Endothelial cell of umbilical vein (primary cell): ENCODE measurements around the gene ZBTB25. TPM values are rescaled to one million over a fixed set of nuclear protein-coding genes. Genes with fewer than 3 reads are reported as not detected.

Experiments
- BruUV-seq: library from RNA; stranded (reverse); fragments of 400-500 nt; replicated peaks from 2 replicates; lab custom pipeline; 2021; lab: Mats Ljungman, UMichigan
- CTCF ChIA-PET: fragments of 300-600, 350-600 bp; sonication (Branson Sonifier 250); formaldehyde crosslinking; loops from one replicate; lab custom pipeline; 2021; ENCODE audit warnings: antibody characterized with exemption, inconsistent platforms; lab: Charles Lee
- POLR2A ChIA-PET: fragments of 300-600, 350-600 bp; sonication (Branson Sonifier 250); formaldehyde crosslinking; loops from one replicate; lab custom pipeline; 2021; ENCODE audit warnings: antibody characterized with exemption, inconsistent platforms; lab: Charles Lee
- DNase-seq: peaks from one replicate; pipeline ENCODE4 v3.0.0-alpha.2; 2011; ENCODE audit warnings: low read depth, low spot score
- FAIRE-seq: peaks from 2 replicates; lab custom pipeline; 2011; peaks lifted over from hg19 to GRCh38; lab: Jason Lieb, UNC
- H2AFZ ChIP-seq: 2 replicates; pipeline ENCODE4 v1.6.0; 2012; ENCODE audit warnings: low read depth, low read length, control low read depth, inconsistent platforms
- H3K27ac ChIP-seq: 2 replicates; pipeline ENCODE4 v1.5.1; 2011; ENCODE audit warnings: low read depth, mild to moderate bottlenecking, control low read depth, low read length, moderate library complexity; ENCODE audit not compliant: insufficient read depth
- H3K27me3 ChIP-seq, 2 experiments: 2 replicates each; pipeline versions ENCODE4 v1.6.0 to v1.6.1; 2011; ENCODE audit warnings: low read length in 2 of 2, mixed read lengths in 1 of 2; ENCODE audit not compliant: control insufficient read depth in 2 of 2, insufficient read depth in 2 of 2
- H3K36me3 ChIP-seq, 2 experiments: 2 replicates in 1 of 2; 3 replicates in 1 of 2; pipeline ENCODE4 v1.5.1; 2011; ENCODE audit warnings: low read length in 2 of 2, mild to moderate bottlenecking in 1 of 2, moderate library complexity in 1 of 2; ENCODE audit not compliant: control insufficient read depth in 2 of 2, insufficient read depth in 2 of 2; ENCODE audit errors: extremely low read depth in 1 of 2
- H3K4me1 ChIP-seq: 3 replicates; pipeline ENCODE4 v1.5.1; 2011; ENCODE audit warnings: mild to moderate bottlenecking, low read length; ENCODE audit not compliant: control insufficient read depth, insufficient read depth; ENCODE audit errors: extremely low read depth
- H3K4me2 ChIP-seq: 2 replicates; pipeline ENCODE4 v1.6.1; 2011; ENCODE audit warnings: low read length, control low read depth, mixed read lengths; ENCODE audit not compliant: insufficient read depth
- H3K4me3 ChIP-seq, 3 experiments: fragments of 200-600 bp in 1 of 3; sonication (generic), shearing (Covaris generic) in 1 of 3; replicated peaks in 1 of 3; 2 replicates each; pipeline ENCODE4 v1.5.1; 2011 to 2016; ENCODE audit warnings: control low read depth in 3 of 3, low read length in 3 of 3, mild to moderate bottlenecking in 2 of 3, inconsistent platforms in 1 of 3, low read depth in 1 of 3, moderate library complexity in 1 of 3; ENCODE audit not compliant: insufficient read depth in 1 of 3
- H3K79me2 ChIP-seq: 2 replicates; pipeline ENCODE4 v1.6.0; 2012; ENCODE audit warnings: low read length, inconsistent platforms; ENCODE audit not compliant: control insufficient read depth, insufficient read depth
- H3K9ac ChIP-seq: replicated peaks from 2 replicates; pipeline ENCODE3; 2011; ENCODE audit warnings: low read length, control low read depth; ENCODE audit not compliant: insufficient read depth; ENCODE audit errors: extremely low read depth
- H3K9me1 ChIP-seq: replicated peaks from 3 replicates; pipeline ENCODE4 v1.6.0; 2011; ENCODE audit warnings: mild to moderate bottlenecking, low read length; ENCODE audit not compliant: control insufficient read depth, insufficient read depth; ENCODE audit errors: extremely low read depth
- H3K9me3 ChIP-seq: replicated peaks from 2 replicates; pipeline ENCODE4 v1.5.1; 2012; ENCODE audit warnings: low read length, inconsistent platforms; ENCODE audit not compliant: control insufficient read depth, insufficient read depth
- H4K20me1 ChIP-seq: replicated peaks from 2 replicates; pipeline ENCODE3; 2011; ENCODE audit warnings: mild to moderate bottlenecking, low read length; ENCODE audit not compliant: control insufficient read depth, insufficient read depth; ENCODE audit errors: extremely low read depth
- EZH2 ChIP-seq: IDR thresholded peaks from 2 replicates; pipeline ENCODE4 v1.6.1; 2012; ENCODE audit warnings: borderline replicate concordance, low read depth, mild to moderate bottlenecking, moderate library complexity, low read length, inconsistent platforms; ENCODE audit not compliant: severe bottlenecking
- FOS ChIP-seq: IDR thresholded peaks from 2 replicates; pipeline ENCODE4 v1.6.1; 2011; ENCODE audit warnings: mild to moderate bottlenecking, low read length, moderate library complexity, borderline replicate concordance; ENCODE audit not compliant: insufficient read depth
- GATA2 ChIP-seq: IDR thresholded peaks from 2 replicates; pipeline ENCODE4 v1.7.0; 2011; ENCODE audit warnings: low read depth, mild to moderate bottlenecking, moderate library complexity, mixed read lengths, low read length; ENCODE audit not compliant: insufficient read length, insufficient read depth
- JUN ChIP-seq: IDR thresholded peaks from 2 replicates; pipeline ENCODE4 v1.6.1; 2011; ENCODE audit warnings: borderline replicate concordance, low read depth; ENCODE audit not compliant: insufficient read length, insufficient read depth
- MAX ChIP-seq: IDR thresholded peaks from 2 replicates; pipeline ENCODE4 v1.6.1; 2011; ENCODE audit not compliant: insufficient read depth, insufficient read length
- MYC ChIP-seq: IDR thresholded peaks from one replicate; pipeline ENCODE4 v1.6.1; 2011; ENCODE audit warnings: mild to moderate bottlenecking, low read depth, low read length
- POLR2A ChIP-seq: IDR thresholded peaks from 2 replicates; pipeline ENCODE4 v1.6.1; 2012; ENCODE audit warnings: low read depth, mild to moderate bottlenecking, control low read depth, low read length
- POLR2AphosphoS5 ChIP-seq: IDR thresholded peaks from 2 replicates; pipeline ENCODE4 v1.6.1; 2012; ENCODE audit warnings: low read depth, mild to moderate bottlenecking, control low read depth, low read length, moderate library complexity; ENCODE audit not compliant: insufficient read depth
- dilution Hi-C: fragments of 300-500 bp; cut with MboI; formaldehyde crosslinking; loops from one replicate; pipeline ENCODE4 v1.15.0; 2019; ENCODE audit warnings: low sequenced_read_pairs; ENCODE audit not compliant: extremely low pct_ligation_motif_present
- intact Hi-C: fragments of 100-400 bp; cut with micrococcal nuclease; formaldehyde crosslinking; loops from one replicate; pipeline ENCODE4 v1.10.0; 2022
- polyA plus RNA-seq, 4 experiments: library from polyadenylated mRNA; depleted of rRNA in 3 of 4; stranded (reverse) in 3 of 4; unstranded in 1 of 4; fragments of >200 nt; gene quantifications; 2 replicates each; pipeline versions ENCODE4 v1.2.1 to v1.2.3, GENCODE V29; 2011 to 2012; ENCODE audit warnings: missing spikeins in 1 of 4
- total RNA-seq: library from RNA; stranded (reverse); gene quantifications from 2 replicates; pipeline ENCODE4 v1.2.3, GENCODE V29; 2021

Gene ZBTB25
- total and polyA plus RNA-seq, 2 donors (not counting 3 experiments of a cell fraction or from before 2014, with no cell fraction given), result 3.2 to 7.7 TPM

DNA sequence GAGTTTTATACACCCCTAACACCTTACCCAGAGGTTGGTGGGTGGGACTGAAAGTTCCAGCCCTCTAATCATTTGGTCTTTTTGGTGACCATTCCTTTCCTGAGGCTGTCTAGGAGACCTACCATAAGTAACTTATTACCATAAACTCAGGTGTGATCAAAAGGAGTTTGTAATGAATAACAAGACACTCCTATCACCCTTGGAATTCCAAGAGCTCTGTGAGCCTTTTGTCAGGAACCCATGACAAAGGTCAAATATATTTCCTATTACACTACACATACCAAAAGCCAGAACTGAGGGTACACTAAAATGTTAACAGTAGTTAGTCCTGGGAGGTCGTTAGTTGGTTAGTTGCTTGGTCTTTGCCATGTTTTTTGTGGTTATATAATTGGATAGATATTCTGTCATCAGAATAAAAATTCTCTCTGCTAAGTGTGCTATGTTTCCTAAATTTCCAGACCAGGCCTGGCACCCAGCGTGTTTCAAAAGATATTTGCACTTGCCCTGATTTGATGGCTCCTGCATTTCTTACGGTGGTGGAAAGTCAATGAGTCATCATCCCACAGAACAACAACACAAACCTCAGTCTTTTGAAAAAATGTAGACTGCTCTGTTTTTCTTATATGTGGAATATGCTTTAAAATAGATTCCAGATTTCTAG is 65.3 kb downstream of the ZBTB25 start:
- DNase-seq (peak; percentile 76), FAIRE-seq (peak; percentile 89)
- no TSS peak for BruUV-seq
- Histone ChIP-seq H3K4me2 (peak overlapping the region; percentile 57), H3K9ac (peak overlapping the region; percentile 19), H3K27ac (peak overlapping the region; percentile 53), H3K36me3 (peaks cover 2 to 15% of the 10 kb centered on the region in 2 experiments), H3K9me3 (no peaks in the 10 kb centered on the region), H3K79me2 (no peaks in the 10 kb centered on the region), H3K27me3 (no peaks in the 10 kb centered on the region), H2AFZ (peak overlapping the region; percentile 34), H3K9me1 (no peaks in the 10 kb centered on the region), H3K4me1 (peaks cover 16% of the 10 kb centered on the region), H4K20me1 (no peaks in the 10 kb centered on the region), H3K4me3 (no peak overlapping the region)
- CTCF ChIA-PET, result interaction anchor here (0.6 to 1.6 kb wide), 4 partner anchors 8 to 94 kb away, joined by 3 to 8 read pairs (median 3); partner anchors contain the start of gene MTHFD1
- POLR2A ChIA-PET, result no interaction called here
- dilution Hi-C loops (no loop called here), intact Hi-C loops (no loop called here)
- peak; percentile 46 for TF ChIP-seq JUN
- TF ChIP-seq POLR2AphosphoS5, result no peak
- no peak for TF ChIP-seq EZH2
- peak; percentile 79 for TF ChIP-seq FOS

GRCh38 chr14:64434528-64434927 is 69.1 kb downstream of the ZBTB25 start:
- no peaks in the 10 kb centered on the region for H4K20me1 ChIP-seq
- H3K9me1 ChIP-seq, result no peaks in the 10 kb centered on the region
- peaks cover 4 to 14% of the 10 kb centered on the region in 2 experiments for H3K36me3 ChIP-seq
- no peak overlapping the region for H3K4me2 ChIP-seq
- H2AFZ ChIP-seq, result no peak overlapping the region
- H3K79me2 ChIP-seq, result no peaks in the 10 kb centered on the region
- intact Hi-C loops (no loop called here), dilution Hi-C loops (no loop called here)
- POLR2A ChIA-PET, result interaction anchor here (0.7 kb wide), 1 partner anchor 423 kb away, joined by 8 read pairs; no protein-coding TSS in a partner anchor
- no TSS peak for BruUV-seq
- H3K27me3 ChIP-seq, result no peaks in the 10 kb centered on the region
- CTCF ChIA-PET, result interaction anchor here (0.7 to 3.9 kb wide), 4 partner anchors 12 to 81 kb away, joined by 3 to 22 read pairs (median 4); no protein-coding TSS in a partner anchor
- DNase-seq (no peak), FAIRE-seq (no peak)
- no peaks in the 10 kb centered on the region for H3K9me3 ChIP-seq
- TF ChIP-seq EZH2 (no peak), GATA2 (no peak), MAX (no peak), JUN (no peak), POLR2A (no peak), POLR2AphosphoS5 (no peak), MYC (no peak)
- H3K4me3 ChIP-seq, result no peak overlapping the region
- H3K4me1 ChIP-seq, result peaks cover 16% of the 10 kb centered on the region
- H3K9ac ChIP-seq, result no peak overlapping the region
- H3K27ac ChIP-seq, result no peak overlapping the region
